Activated CD8-positive, alpha-beta memory T cell treated with anti-CD3 and anti-CD28 coated beads for 48 hours (primary cell): ENCODE data around the gene INPP5A.
"Not testable (repeated sequence)": the region's sequence is repeated elsewhere in the genome, so short reads cannot be mapped to it uniquely, and the experiment has no call there.

Experiments used
- DNase-seq, 3 experiments: peaks; one replicate each; pipeline ENCODE4 v3.0.0-alpha.2; 2020; ENCODE audit warnings: low read depth in 2 of 3, low spot score in 2 of 3

INPP5A gene

DNA sequence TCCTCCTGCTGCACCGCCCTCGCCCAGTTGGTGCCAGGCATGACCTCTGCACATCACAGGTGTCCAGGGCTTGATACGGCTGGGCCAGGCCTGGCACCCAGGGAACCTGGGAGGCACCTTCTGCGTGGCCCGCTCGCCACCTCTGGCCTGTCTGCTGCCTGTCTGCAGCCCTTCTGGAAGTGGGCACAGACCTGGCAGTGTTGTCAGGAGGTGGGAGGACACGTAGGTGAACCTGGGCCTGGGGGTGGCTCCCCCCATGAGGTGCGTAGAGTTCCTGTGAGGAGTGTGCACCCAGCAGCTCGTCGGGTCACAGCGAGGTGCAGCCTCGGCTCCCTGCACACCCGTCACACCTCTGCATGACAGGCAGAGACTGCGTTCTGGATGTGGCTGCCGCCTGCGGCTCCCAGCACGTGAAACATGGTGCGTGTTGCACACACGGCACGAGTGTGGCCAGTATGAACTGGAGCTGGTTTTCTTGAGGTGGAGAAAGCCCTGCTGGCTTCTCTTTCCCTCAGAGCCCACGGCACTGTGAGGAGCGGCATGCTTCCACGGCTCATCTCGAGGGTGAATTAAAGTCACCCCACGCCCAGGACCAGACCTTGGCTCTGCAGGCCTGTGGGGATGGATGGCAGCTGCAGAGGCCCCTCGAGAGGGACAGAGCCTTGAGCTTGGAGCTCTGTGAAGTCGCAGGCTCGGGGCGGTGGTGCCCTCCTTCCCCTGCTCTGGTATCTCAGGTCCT lies 24.8 kb downstream of the INPP5A start:
- no peak for DNase-seq

DNA sequence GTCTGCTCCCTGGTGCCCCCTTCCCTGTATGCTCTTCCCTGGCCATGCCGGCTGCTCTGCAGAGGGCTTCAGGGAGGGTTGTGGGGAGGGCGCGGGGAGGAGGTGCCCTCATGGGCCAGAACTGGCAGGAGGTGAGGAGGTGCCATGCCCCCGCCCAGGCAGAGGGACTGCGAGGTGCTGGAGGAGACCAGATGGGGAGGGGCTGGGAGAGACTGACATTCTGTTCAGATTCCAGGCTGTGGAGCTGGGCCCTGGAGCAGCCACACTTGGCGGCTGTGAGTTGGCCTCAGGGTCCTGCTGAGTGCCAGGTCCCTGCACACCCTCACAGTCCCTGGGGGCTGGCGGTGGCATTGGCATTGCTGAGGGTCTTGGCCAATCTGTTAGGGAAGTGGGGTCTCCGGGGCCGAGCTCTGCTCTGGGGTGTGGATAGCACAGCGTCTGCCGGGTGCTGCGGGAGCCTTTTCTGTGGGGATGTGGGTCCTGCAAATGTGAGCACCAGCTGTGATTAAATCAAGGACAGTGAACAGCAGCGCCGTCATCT lies 25.4 kb downstream of the INPP5A start:
- DNase-seq, result no peak

DNA sequence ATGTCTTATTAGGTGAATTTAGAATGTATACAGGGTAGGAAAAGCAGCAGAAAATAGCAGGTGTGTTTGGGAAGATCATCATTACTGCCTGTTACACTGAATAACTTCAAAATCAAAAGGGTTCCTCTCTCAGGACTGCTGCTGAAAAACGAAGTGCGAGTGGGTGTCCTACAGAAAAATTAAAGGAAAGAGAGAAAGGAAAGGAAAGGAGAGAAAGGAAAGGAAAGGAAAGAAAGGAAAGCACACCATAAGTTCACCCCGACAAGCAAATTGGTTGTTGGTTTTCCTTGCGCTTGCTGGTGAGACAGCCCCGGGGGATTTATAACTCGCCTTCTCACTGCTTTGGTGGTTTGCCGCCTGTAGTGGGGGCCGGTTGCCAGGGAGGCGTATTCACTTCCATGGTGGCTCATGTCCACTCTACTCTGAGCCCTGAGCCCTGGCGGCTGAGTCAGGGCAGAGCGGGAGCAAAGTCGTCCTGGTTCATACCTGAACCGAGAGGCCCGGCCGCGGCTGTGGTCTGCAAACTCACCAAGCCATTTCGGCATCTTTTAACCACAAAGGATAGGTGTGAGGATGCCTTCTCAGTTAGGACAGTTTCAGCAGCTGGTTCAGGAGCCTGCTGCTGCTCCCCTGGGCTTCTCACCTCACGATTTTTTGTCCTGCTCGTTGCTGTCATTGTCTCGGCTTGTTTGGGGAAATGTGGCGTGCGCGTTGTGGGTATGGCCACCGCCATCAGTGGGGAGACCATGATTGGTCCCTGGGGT lies 26.1 kb downstream of the INPP5A start:
- no peak for DNase-seq

DNA sequence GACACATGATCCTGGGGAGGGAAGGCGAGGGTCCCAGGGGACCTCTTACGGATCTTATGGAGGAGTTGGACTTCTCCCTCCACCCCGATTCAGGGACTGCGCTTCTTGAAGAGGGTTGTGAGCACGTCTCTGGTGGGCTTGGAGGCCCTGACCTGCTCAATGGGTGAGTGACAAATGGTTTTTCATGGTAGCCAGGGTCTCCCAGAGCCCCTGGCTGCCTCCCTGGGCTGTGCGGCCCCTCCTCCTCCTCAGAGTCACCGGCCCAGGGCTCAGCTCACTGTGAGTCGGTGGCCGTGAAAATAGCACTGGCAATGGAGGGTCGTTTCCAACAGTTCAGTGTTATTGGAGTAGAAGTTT lies 26.6 kb downstream of the INPP5A start:
- no peak for DNase-seq

DNA sequence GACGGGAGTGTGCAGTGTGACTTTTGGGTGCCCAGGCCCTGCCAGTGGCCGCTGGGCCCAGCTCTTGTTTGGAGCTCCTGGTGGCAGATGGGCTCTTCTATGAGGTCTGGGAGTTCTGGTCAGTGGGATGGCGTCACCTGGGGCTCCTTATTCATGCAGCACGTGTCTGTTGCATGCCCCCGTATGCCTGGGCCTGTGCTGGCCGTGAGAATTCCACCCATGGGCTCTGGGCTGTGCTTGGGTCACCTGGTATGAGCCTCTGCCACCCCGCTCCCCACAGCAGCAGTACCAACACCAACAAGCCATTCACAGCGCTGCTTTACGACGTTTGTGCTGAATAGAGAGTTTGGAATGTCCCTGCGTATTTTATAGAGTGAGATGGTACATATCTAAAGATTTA lies 27.1 kb downstream of the INPP5A start:
- no peak for DNase-seq

DNA sequence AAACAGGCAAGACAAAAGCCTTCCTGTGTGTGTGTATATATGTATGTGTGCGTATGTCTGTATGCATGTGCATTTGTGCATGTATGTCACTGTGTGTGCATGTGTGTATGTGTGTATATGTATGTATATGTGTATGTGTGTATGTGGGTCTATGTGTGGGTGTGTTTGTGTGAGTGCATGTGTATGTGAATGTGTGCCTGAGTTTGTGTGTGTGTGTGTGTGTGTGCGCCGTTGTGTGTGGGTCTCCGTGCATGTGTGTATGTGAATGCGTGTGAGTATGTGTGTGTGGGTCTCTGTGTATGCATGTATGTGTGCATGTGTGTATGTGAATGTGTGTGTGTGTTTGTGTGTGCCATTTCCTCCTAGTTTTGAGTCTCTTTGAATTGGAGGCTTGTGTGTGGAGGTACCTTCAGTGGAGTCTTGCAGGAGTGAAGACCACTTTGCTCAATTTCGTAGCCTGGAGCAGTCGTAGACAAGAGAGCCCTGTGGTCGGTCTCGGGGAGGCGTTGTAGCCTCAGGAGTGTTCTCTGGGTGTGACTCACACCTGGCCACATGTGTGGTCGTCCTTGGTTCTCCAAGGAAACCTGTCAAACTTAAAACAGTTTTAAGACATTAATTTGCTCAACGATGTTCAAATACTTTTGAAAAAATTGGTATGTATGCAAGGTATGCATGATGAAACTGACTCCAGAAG lies 28.1 kb downstream of the INPP5A start:
- DNase-seq, result no peak

DNA sequence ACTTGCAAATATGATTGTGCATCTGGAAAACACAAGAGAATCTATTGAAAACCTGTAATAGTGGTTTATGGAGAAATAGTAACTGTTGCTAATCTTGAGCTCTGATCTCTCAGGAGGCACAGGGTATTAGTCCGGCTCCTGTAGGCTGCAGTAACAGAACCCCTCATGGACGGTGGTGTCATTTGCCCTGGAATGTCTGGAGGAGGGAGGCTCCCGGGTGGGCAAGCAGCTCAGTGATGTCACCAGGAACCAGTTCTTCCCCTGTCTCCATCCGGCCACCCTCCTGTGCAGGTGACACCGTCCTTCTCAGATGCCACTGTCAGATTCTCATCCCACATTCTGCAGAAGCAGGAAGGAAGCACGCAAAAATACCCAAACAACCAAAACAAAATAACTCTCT lies 29.3 kb downstream of the INPP5A start:
- DNase-seq, result no peak

DNA sequence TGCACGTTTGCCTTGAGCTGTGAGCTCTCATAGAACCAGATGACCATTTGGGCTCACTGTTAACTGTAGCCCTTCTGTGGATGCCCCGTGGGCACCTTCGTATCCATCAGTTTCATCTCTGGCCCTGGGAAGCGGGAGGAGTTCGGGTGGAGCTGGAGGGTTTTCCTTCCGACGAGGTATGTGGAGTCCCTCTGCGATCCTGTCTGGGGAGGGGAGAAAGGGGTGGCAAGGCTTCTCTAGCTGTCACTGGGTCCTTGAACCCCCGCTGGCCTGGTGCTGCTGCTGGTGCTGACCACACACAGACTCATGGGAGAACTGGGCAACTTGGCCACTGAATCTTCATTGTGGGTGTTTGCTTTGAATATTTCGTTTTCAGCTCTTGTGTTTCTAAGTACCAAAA lies 32.7 kb downstream of the INPP5A start:
- no peak for DNase-seq

DNA sequence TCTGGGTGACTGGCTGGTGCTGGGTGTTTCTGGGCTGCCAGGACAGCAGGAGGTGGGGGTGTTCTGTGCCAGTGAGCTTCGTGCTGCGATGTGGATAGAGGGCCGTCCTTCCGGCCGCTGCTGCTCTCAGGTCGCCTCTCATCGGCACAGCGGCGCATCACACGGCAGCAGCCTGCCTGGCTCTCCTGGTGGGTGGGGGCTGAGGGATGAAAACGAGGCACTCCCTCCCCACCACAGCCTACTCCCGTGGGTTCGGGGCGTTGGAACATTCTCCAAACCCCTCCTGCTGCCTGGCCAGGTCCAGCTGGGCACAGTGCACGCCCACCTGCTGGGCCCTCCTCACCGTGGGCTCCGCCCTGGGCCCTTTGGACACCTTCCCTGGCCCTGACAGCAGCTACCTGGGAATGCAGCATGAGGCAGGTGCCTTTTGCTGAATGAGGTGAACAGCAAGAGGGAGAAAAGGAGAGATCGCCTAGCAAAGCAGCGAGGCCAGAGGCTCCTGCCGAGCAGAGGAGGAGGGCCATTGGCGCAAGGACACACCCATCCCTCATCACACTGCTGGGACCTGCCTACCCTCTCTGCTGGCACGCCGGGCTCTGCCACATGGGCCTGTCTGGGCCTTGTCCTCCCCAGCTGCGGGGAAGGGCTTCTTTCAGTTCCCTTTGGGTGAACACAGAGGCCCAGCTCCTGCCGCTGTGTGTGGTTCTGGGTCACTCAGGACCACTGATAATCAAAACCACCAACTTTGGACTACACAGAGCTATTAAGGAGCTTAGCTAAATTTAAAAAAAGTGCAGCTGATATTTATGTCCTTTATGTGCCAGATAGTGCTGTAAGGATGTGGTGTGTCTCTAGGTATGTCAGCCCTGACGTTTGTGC lies 33.4 kb downstream of the INPP5A start:
- DNase-seq, result no peak

DNA sequence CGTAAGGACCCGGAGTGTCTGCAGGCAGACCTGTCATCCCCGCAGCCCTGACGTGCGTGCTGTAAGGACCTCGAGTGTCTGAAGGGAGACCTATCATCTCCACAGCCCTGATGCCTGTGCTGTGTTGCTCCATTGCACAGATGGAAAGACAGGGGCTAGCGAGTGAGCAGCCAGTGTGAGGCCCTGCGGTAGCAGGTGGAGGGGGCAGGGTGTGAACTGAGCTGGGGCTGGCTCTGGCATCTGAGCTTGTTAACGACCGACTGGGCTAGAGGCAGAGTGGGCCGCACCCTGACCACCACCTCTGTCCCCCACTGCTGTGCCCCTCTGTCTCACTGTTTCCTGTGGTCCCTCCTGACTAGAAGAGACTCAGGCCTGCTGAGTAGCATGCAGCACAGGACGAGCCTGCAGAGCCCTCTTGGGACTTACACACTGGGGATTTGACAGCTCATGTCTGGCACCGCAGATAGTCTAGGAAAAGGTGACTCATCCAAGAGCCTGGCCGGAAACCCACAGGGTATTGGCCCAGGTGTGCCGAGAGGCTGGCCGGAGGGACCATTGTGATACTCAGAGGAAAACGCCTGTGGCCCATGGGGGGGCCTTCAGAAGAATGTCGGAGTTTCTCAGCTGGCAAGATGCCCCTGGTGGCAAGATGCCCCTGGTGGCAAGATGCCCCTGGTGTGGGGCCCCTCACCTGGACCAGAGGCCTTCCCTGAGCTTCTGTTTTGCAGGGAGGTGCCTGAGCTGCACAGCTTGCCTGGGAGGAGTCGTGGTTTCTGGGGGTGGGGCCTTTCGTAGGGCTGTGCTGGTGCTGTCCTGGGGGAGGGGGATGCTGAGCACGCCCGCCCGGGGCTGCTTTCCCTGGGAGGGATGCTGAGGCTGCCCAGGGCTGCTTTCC lies 34.3 kb downstream of the INPP5A start:
- DNase-seq, result peak in 2 of 3 experiments; percentile 43 to 69

DNA sequence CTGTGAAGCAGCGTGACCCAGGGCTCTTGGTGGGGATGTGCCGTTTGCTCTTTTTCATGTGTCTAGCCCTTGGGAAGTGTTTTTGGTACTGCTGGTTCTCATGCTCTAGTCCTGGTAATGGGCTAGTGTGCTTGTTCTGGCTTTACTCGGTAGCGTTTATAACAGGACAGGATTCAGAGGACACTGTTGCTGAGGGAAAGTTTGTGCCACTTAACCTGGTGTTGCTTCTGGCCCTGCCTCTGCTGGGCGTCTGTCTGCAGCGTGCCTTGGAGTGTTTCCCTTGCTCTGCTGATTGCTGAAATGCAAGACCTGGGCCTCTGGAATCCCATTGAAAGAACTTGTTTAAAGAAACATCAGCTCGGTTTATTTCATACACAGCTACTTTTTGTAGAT lies 35.0 kb downstream of the INPP5A start:
- DNase-seq, result no peak

DNA sequence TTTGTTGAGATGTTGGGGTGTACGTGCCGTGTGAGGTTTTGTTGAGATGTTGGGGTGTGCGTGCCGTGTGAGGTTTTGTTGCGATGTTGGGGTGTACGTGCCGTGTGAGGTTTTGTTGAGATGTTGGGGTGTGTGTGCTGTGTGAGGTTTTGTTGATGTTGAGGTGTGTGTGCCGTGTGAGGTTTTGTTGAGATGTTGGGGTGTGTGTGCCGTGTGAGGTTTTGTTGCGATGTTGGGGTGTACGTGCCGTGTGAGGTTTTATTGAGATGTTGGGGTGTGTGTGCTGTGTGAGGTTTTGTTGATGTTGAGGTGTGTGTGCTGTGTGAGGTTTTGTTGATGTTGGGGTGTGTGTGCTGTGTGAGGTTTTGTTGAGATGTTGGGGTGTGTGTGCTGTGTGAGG lies 35.4 kb downstream of the INPP5A start:
- DNase-seq, result not testable (repeated sequence)

DNA sequence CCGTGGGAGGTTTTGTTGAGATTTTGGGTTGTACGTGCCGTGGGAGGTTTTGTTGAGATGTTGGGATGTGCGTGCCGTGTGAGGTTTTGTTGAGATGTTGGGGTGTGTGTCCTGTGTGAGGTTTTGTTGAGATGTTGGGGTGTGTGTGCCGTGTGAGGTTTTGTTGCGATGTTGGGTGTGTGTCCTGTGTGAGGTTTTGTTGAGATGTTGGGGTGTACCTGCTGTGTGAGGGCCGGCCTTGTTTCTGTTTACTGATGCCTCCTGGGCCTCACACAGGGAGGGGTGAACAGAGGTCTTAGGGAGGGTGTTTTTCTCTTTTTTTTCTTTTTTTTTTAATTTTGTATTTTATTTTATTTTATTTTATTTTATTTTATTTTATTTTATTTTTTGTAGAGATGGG lies 36.7 kb downstream of the INPP5A start:
- DNase-seq, result no peak

DNA sequence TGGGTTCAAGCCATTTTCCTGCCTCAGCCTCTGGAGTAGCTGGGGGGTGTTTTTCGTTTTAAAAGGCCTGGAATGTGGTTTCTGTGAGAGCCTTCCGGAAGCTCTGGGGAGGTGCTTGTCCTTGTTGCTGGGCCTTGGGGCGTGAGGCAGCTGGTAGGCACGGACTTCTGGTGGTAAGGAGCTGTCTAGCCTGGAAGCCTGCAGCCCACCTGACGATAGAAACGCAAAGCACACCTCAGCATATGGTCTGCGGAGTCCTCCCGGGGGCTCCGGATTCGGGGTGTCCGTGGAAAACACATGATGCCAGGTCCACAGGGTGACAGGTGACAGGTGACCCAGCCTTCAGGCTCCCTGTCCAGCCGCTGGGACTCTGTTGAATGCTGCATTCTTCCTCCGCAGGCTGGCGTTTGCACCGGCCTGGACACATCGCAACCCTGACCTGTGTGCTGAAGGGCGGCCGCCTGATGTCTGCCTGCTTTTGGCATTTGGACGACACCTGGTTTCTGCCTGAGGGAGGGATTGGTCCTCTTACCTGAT lies 37.3 kb downstream of the INPP5A start:
- DNase-seq, result no peak

DNA sequence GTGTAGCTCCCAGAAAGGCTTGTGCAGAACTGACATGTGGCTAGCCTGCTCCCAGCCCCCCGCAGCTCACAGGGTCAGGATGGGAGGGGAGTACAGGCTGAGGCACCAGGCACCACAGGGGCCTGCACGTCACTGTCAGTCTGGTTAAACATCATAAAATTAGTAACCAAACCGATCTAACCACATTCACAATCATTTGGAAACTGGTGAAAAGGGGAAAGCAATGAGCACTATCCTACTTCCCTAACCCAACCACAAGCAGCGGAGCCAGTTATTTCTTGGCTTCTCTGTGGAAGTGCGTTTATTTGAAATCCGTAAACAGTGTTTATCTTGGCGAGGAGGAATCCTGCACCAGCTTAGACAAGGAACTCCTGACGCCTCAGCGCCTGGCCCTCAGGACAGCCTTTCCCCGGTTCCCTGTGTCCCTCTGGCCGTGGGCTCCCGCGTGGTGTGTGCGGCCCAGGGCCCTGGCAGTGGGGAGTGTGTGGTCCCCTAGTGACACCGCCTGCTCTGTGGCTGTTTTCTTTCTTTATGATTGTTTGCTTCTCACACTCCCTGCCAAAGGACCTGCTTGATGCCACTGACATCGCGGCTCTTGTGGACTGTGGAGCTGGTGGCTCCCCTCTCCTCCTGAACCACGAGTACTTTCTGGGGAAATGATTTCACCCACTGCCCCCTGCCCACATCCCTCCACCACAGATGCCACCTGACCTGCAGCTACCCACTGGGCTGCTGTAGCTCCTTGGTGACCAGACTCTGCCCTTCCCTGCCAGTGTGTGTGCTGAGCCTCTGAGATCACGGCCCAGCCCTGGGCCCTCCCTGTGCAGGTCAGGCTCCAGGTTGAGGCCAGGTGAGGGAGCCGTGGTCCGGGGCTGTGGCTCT lies 38.0 kb downstream of the INPP5A start:
- DNase-seq, result no peak

DNA sequence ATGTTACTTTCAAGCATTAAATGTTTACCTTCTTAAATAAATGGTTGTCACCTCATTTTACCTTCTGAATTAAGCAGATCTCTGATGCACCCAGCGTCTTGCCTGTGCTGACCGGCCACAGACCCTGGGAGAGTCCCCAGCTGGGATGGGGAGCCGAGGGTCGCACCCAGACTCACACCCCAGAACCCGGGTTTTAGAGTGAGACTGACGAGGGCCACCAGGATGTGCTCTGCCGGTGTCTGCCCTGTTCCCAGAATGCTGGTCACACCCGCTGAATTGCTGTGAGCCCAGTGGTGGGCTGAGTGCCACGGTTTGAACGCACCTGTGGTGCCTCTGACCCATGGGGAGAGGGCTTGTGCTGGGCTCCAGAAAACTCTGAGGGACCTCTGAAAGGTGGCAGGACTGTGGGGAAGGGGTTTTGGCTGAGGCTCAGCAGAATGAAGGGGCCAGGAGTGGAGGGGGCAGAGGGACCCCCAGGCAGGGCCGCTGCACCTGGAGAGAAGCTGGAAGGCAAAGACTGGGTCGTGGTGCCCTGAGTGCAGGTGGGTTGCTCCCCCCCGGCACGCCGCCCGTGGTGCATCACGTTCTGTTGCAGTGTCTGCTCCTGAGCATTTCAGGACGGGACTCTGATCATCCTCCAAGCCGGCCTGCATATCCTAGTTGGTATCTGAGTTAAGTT lies 39.2 kb downstream of the INPP5A start:
- no peak for DNase-seq

DNA sequence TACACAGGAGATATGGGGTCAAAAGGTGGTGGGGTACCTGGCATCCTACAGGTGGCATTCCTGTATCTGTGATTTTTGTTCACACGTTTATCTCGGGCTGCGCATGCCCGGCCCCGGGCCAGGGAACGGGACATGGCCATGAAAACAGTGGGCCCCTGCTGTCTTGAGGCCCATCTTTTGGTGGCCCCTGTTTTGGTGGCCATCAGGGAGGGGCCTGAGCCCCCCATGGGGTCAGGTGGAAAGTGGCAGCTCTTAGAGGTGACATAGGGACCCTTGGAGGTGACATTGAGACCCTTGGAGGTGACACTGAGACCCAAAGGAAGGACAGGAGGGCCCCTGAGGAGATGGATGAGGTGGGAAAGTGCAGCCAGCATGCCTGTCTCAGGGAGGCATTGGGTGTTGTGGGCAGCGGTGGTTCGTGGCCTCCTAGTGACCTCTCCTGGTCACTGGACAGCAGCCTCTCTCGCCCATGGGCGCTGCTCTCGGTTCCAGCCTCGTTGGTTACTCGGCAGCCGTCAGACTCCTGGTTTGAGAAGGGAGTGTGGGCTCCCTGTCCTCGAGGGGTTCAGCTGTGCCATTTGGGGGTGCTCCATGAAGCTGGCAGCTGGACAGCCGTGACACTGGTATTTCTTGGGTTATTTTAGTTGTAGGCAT lies 39.9 kb downstream of the INPP5A start:
- no peak for DNase-seq
